HepG2 (cell line): ENCODE data around the gene IRF4. TPM values are rescaled to one million over a fixed set of nuclear protein-coding genes. Genes with fewer than 3 reads are reported as not detected.

ENCODE experiments used
- ATAC-seq: fragments of 200-7000 bp; cut with Tn5 transposase; 3 replicates; pipeline ENCODE4 v1.9.1; 2020; ENCODE audit warnings: mild to moderate bottlenecking, moderate library complexity
- BruUV-seq: library from RNA; stranded (reverse); fragments of 400-500 nt; replicated peaks from 2 replicates; lab custom pipeline; 2021; lab: Mats Ljungman, UMichigan
- CTCF ChIA-PET: fragments of 300-600 bp; formaldehyde crosslinking; extraction: SDS; loops from one replicate; lab custom pipeline; 2021; ENCODE audit warnings: low total read pairs, inconsistent platforms, low intra/inter-chr PET ratio; lab: Yijun Ruan, JAX
- POLR2A ChIA-PET: fragments of 350-600 bp; sonication (Branson Sonifier 250); formaldehyde crosslinking; loops from one replicate; lab custom pipeline; 2020; ENCODE audit warnings: antibody characterized with exemption, inconsistent platforms; lab: Yijun Ruan, JAX
- DNase-seq: peaks from one replicate; pipeline ENCODE4 v3.0.0-alpha.2; 2015; ENCODE audit warnings: low spot score
- FAIRE-seq: peaks from 3 replicates; lab custom pipeline; 2011; peaks lifted over from hg19 to GRCh38; lab: Jason Lieb, UNC
- H2AFZ ChIP-seq: one replicate; pipeline ENCODE4 v1.6.1; 2011; ENCODE audit warnings: low read length, inconsistent platforms
- H3K27ac ChIP-seq: fragments of 300-600 bp; 3 replicates; pipeline ENCODE4 v1.8.0; 2011; ENCODE audit warnings: mixed run types, mild to moderate bottlenecking, mixed read lengths, low read length, inconsistent platforms; ENCODE audit not compliant: insufficient read depth; ENCODE audit errors: extremely low read length
- H3K27me3 ChIP-seq, 2 experiments: fragments of 200-600 bp in 1 of 2; 2 replicates in 1 of 2; 3 replicates in 1 of 2; pipeline versions ENCODE4 v1.6.0 to v1.8.0; 2011; ENCODE audit warnings: low read length in 2 of 2, mild to moderate bottlenecking in 2 of 2, moderate library complexity in 2 of 2, inconsistent platforms in 1 of 2; ENCODE audit not compliant: insufficient read depth in 2 of 2, control insufficient read depth in 1 of 2
- H3K36me3 ChIP-seq, 2 experiments: fragments of 200-600 bp in 1 of 2; replicated peaks in 1 of 2; 2 replicates in 1 of 2; 3 replicates in 1 of 2; pipeline versions ENCODE4 v1.5.1 to v1.8.0; 2011; ENCODE audit warnings: low read length in 2 of 2, inconsistent platforms in 1 of 2; ENCODE audit not compliant: insufficient read depth in 2 of 2, control insufficient read depth in 1 of 2
- H3K4me1 ChIP-seq: 2 replicates; pipeline ENCODE4 v1.5.1; 2012; ENCODE audit warnings: low read length, inconsistent platforms; ENCODE audit not compliant: insufficient read depth
- H3K4me2 ChIP-seq: 2 replicates; pipeline ENCODE4 v1.6.0; 2011; ENCODE audit warnings: low read depth, low read length, inconsistent platforms
- H3K4me3 ChIP-seq, 3 experiments: fragments of 200-600 bp in 1 of 3; sonication (generic), shearing (Covaris generic) in 1 of 3; replicated peaks in 1 of 3; 2 replicates each; pipeline ENCODE4 v1.5.1; 2011 to 2016; ENCODE audit warnings: low read length in 3 of 3, inconsistent platforms in 2 of 3, low read depth in 2 of 3, mild to moderate bottlenecking in 2 of 3, control low read depth in 1 of 3, mixed read lengths in 1 of 3; ENCODE audit not compliant: insufficient read depth in 1 of 3
- H3K79me2 ChIP-seq: one replicate; pipeline ENCODE4 v1.6.1; 2011; ENCODE audit warnings: low read length, inconsistent platforms; ENCODE audit not compliant: insufficient read depth
- H3K9ac ChIP-seq: 2 replicates; pipeline ENCODE4 v1.6.0; 2011; ENCODE audit warnings: mild to moderate bottlenecking, low read depth, low read length, inconsistent platforms; ENCODE audit not compliant: insufficient read depth
- H3K9me3 ChIP-seq: 2 replicates; pipeline ENCODE4 v1.5.1; 2012; ENCODE audit warnings: mild to moderate bottlenecking, low read length
- H4K20me1 ChIP-seq: 2 replicates; pipeline ENCODE4 v1.6.0; 2011; ENCODE audit warnings: inconsistent platforms, mild to moderate bottlenecking, low read length, moderate library complexity; ENCODE audit not compliant: insufficient read depth
- AGO1 ChIP-seq: fragments of 200-400 bp; formaldehyde crosslinking; IDR thresholded peaks from 2 replicates; pipeline ENCODE4 v1.6.1; 2017; ENCODE audit warnings: mild to moderate bottlenecking, low read depth, low read length, moderate library complexity; ENCODE audit not compliant: poor library complexity, severe bottlenecking
- BRD4 ChIP-seq: sonication (generic); formaldehyde crosslinking; IDR thresholded peaks from 2 replicates; pipeline ENCODE4 v1.4.0; 2020; ENCODE audit warnings: missing genetic modification reagents
- CSRNP1 ChIP-seq: sonication (generic); formaldehyde crosslinking; IDR thresholded peaks from 2 replicates; pipeline ENCODE4 v1.8.1; 2023; ENCODE audit warnings: mild to moderate bottlenecking, missing genetic modification reagents
- HIVEP1 ChIP-seq: sonication (generic); formaldehyde crosslinking; IDR thresholded peaks from 2 replicates; pipeline ENCODE4 v1.4.0; 2020; ENCODE audit warnings: mild to moderate bottlenecking, missing genetic modification reagents
- SCMH1 ChIP-seq: sonication (generic); formaldehyde crosslinking; IDR thresholded peaks from 2 replicates; pipeline ENCODE4 v1.9.0; 2021; ENCODE audit warnings: missing genetic modification reagents, mild to moderate bottlenecking, borderline replicate concordance
- ZBED4 ChIP-seq: sonication (generic); formaldehyde crosslinking; IDR thresholded peaks from 2 replicates; pipeline ENCODE4 v1.4.0; 2020; ENCODE audit warnings: missing genetic modification reagents, borderline replicate concordance
- ZNF124 ChIP-seq: sonication (generic); formaldehyde crosslinking; IDR thresholded peaks from 2 replicates; pipeline ENCODE4 v1.4.0; 2020; ENCODE audit warnings: missing genetic modification reagents
- ZNF362 ChIP-seq: sonication (generic); formaldehyde crosslinking; IDR thresholded peaks from 2 replicates; pipeline ENCODE4 v1.4.0; 2020; ENCODE audit warnings: missing genetic modification reagents, mild to moderate bottlenecking, borderline replicate concordance
- ZNF569 ChIP-seq: sonication (generic); formaldehyde crosslinking; IDR thresholded peaks from 2 replicates; pipeline ENCODE4 v1.5.0; 2020; ENCODE audit warnings: mild to moderate bottlenecking, missing genetic modification reagents, moderate library complexity, borderline replicate concordance
- ZNF83 ChIP-seq: sonication (generic); formaldehyde crosslinking; IDR thresholded peaks from 2 replicates; pipeline ENCODE4 v1.4.0; 2020; ENCODE audit warnings: missing genetic modification reagents, mild to moderate bottlenecking, borderline replicate concordance
- WGBS: methylation state at CpG from one replicate; pipeline ENCODE4 v1.1.6; 2017; ENCODE audit warnings: low lambda C conversion rate; 5-methylcytosine and 5-hydroxymethylcytosine counted together
- in situ Hi-C: cut with HindIII; loops from 2 replicates; pipeline ENCODE4 v1.10.0; 2017; ENCODE audit warnings: low pct_unique_long_range_greater_than_20kb; ENCODE audit not compliant: extremely low pct_ligation_motif_present
- intact Hi-C: fragments of 100-400 bp; cut with micrococcal nuclease; formaldehyde crosslinking; loops from one replicate; pipeline ENCODE4 v1.10.0; 2022; ENCODE audit not compliant: unreplicated experiment
- polyA plus RNA-seq, 8 experiments: library from polyadenylated mRNA; depleted of rRNA in 3 of 8; stranded (reverse) in 7 of 8; unstranded in 1 of 8; fragments of >200 nt; fragmentation: Illumina TruSeq in 4 of 8; extraction: Trizol in 4 of 8; gene quantifications; 2 replicates each; pipeline versions ENCODE4 v1.2.1 to v1.2.3, GENCODE V29; 2011 to 2016; ENCODE audit warnings: low read depth in 4 of 8, missing spikeins in 1 of 8, mixed read lengths in 1 of 8; ENCODE audit not compliant: insufficient read depth in 1 of 8
- total RNA-seq, 5 experiments: library from RNA; depleted of rRNA; stranded (reverse); fragments of >200 nt; fragmentation: Illumina TruSeq; extraction: Trizol; gene quantifications; 2 replicates each; pipeline ENCODE4 v1.2.3, GENCODE V29; 2016; ENCODE audit warnings: low read depth in 1 of 5

Gene IRF4
- total and polyA plus RNA-seq, 2 of the 13 experiments (the other 11 are each of a cell fraction or from before 2014, with no cell fraction given), result 0.07 to 0.09 TPM

- 57% methylated on average over 22 of the region's 25 CpGs for WGBS
- Histone ChIP-seq H3K79me2 (no peaks in the 10 kb centered on the region), H3K27me3 (peaks cover 0 to 61% of the 10 kb centered on the region in 2 experiments; a peak in 4 of 5 replicates), H3K9ac (no peak overlapping the region), H3K27ac (no peak overlapping the region), H3K4me2 (no peak overlapping the region), H3K9me3 (no peaks in the 10 kb centered on the region), H4K20me1 (no peaks in the 10 kb centered on the region)
- FAIRE-seq (no peak), ATAC-seq (no peak), DNase-seq (no peak)
- no TSS peak for BruUV-seq
- CTCF ChIA-PET, result no interaction called here
- TF ChIP-seq ZNF569 (CRISPR knock-in tag) (no peak), SCMH1 (CRISPR knock-in tag) (no peak), HIVEP1 (CRISPR knock-in tag) (no peak), AGO1 (no peak)
- TF ChIP-seq, all 625 proteins: peak for 0
- intact Hi-C loops, result no loop called here
- no peak overlapping the region for H2AFZ ChIP-seq
- no peaks in the 10 kb centered on the region for H3K4me1 ChIP-seq
- H3K4me3 ChIP-seq, result no peak overlapping the region
- no peaks in the 10 kb centered on the region for H3K36me3 ChIP-seq
- in situ Hi-C loops, result no loop called here
- POLR2A ChIA-PET, result no interaction called here
These were observed 44.9 kb downstream of the IRF4 start for GRCh38 chr6:436308-437036.

GRCh38 chr6:437037-437392, 45.5 kb downstream of the IRF4 start:
- CTCF ChIA-PET, result no interaction called here
- no peak overlapping the region for H3K4me3 ChIP-seq
- intact Hi-C loops, result no loop called here
- no peak overlapping the region for H3K4me2 ChIP-seq
- no peak for FAIRE-seq
- BruUV-seq, result no TSS peak
- peaks cover 0 to 61% of the 10 kb centered on the region in 2 experiments; a peak in 4 of 5 replicates for H3K27me3 ChIP-seq
- no peak for DNase-seq
- in situ Hi-C loops, result no loop called here
- H3K9me3 ChIP-seq, result no peaks in the 10 kb centered on the region
- no peak overlapping the region for H3K9ac ChIP-seq
- H3K79me2 ChIP-seq, result no peaks in the 10 kb centered on the region
- no peak overlapping the region for H2AFZ ChIP-seq
- POLR2A ChIA-PET, result no interaction called here
- no peak for ATAC-seq
- 72% methylated on average over 6 of the region's 6 CpGs for WGBS
- no peaks in the 10 kb centered on the region for H3K36me3 ChIP-seq
- no peaks in the 10 kb centered on the region for H3K4me1 ChIP-seq
- H3K27ac ChIP-seq, result no peak overlapping the region
- H4K20me1 ChIP-seq, result no peaks in the 10 kb centered on the region
- TF ChIP-seq ZBED4 (CRISPR knock-in tag), result no peak
- no peak for TF ChIP-seq ZNF362 (CRISPR knock-in tag)
- TF ChIP-seq ZNF83, result no peak
- no peak for TF ChIP-seq ZNF124 (CRISPR knock-in tag)
- TF ChIP-seq BRD4 (CRISPR knock-in tag), result no peak
- no peak for TF ChIP-seq CSRNP1
